IMR-90 (cell line): ENCODE measurements around the gene RPL6. TPM values are rescaled to one million over a fixed set of nuclear protein-coding genes. Genes with fewer than 3 reads are reported as not detected.
"Not testable (repeated sequence)": the region's sequence is repeated elsewhere in the genome, so short reads cannot be mapped to it uniquely, and the experiment has no call there.

Source experiments
- ATAC-seq: fragments of 200-7000 bp; cut with Tn5 transposase; 2 replicates; pipeline ENCODE4 v1.9.1; 2020; ENCODE audit warnings: low read depth, mild to moderate bottlenecking, moderate library complexity
- BruUV-seq: library from RNA; stranded (reverse); fragments of 400-500 nt; replicated peaks from 2 replicates; lab custom pipeline; 2021; lab: Mats Ljungman, UMichigan
- CTCF ChIA-PET: fragments of 300-600 bp; formaldehyde crosslinking; extraction: SDS; loops from one replicate; lab custom pipeline; 2021; ENCODE audit warnings: antibody characterized with exemption; lab: Yijun Ruan, JAX
- POLR2A ChIA-PET: fragments of 300-600 bp; sonication (Branson Sonifier 250); formaldehyde crosslinking; loops from one replicate; lab custom pipeline; 2022; ENCODE audit warnings: antibody characterized with exemption; ENCODE audit not compliant: unreplicated experiment; lab: Charles Lee
- DNase-seq: peaks from one replicate; pipeline ENCODE4 v3.0.0; 2013
- H2AFZ ChIP-seq: replicated peaks from 2 replicates; pipeline ENCODE3; 2013; ENCODE audit warnings: low read length, mild to moderate bottlenecking; ENCODE audit not compliant: poor library complexity
- H2AK5ac ChIP-seq: 2 replicates; pipeline ENCODE4 v1.6.1; 2013; ENCODE audit warnings: low read depth, low read length, inconsistent platforms
- H2AK9ac ChIP-seq: replicated peaks from 2 replicates; pipeline ENCODE3; 2013; ENCODE audit warnings: mild to moderate bottlenecking, low read depth, low read length, moderate library complexity; ENCODE audit not compliant: poor library complexity
- H2BK120ac ChIP-seq: 2 replicates; pipeline ENCODE4 v1.6.1; 2013; ENCODE audit warnings: low read depth, low read length, inconsistent platforms
- H2BK15ac ChIP-seq: 3 replicates; pipeline ENCODE4 v1.6.1; 2013; ENCODE audit warnings: low read depth, low read length, inconsistent platforms
- H2BK20ac ChIP-seq: 2 replicates; pipeline ENCODE4 v1.6.1; 2013; ENCODE audit warnings: low read depth, mild to moderate bottlenecking, inconsistent platforms, low read length, moderate library complexity
- H2BK5ac ChIP-seq: 2 replicates; pipeline ENCODE4 v1.6.1; 2013; ENCODE audit warnings: mild to moderate bottlenecking, low read depth, low read length, inconsistent platforms; ENCODE audit not compliant: poor library complexity, severe bottlenecking
- H3K14ac ChIP-seq: replicated peaks from 2 replicates; pipeline ENCODE4 v1.6.1; 2013; ENCODE audit warnings: low read depth, low read length, inconsistent platforms
- H3K18ac ChIP-seq: 2 replicates; pipeline ENCODE4 v1.6.1; 2013; ENCODE audit warnings: low read depth, low read length, control low read depth
- H3K23ac ChIP-seq: 2 replicates; pipeline ENCODE4 v1.6.1; 2013; ENCODE audit warnings: low read depth, low read length, inconsistent platforms
- H3K27ac ChIP-seq: 2 replicates; pipeline ENCODE4 v1.5.1; 2013; ENCODE audit warnings: mild to moderate bottlenecking, control low read depth, low read length; ENCODE audit not compliant: insufficient read depth
- H3K27me3 ChIP-seq: 2 replicates; pipeline ENCODE4 v1.6.1; 2013; ENCODE audit warnings: low read length; ENCODE audit not compliant: control insufficient read depth, insufficient read depth
- H3K36me3 ChIP-seq: 2 replicates; pipeline ENCODE4 v1.6.1; 2013; ENCODE audit warnings: low read length, mixed read lengths; ENCODE audit not compliant: control insufficient read depth, insufficient read depth
- H3K4ac ChIP-seq: 2 replicates; pipeline ENCODE4 v1.6.1; 2013; ENCODE audit warnings: low read depth, low read length, inconsistent platforms
- H3K4me1 ChIP-seq: 2 replicates; pipeline ENCODE4 v1.6.1; 2013; ENCODE audit warnings: low read length, mixed read lengths; ENCODE audit not compliant: control insufficient read depth, insufficient read depth
- H3K4me2 ChIP-seq: 2 replicates; pipeline ENCODE4 v1.6.1; 2013; ENCODE audit warnings: low read depth, mild to moderate bottlenecking, control low read depth, low read length, moderate library complexity
- H3K4me3 ChIP-seq: 2 replicates; pipeline ENCODE4 v1.5.1; 2013; ENCODE audit warnings: low read depth, mild to moderate bottlenecking, control low read depth, low read length, moderate library complexity; ENCODE audit not compliant: insufficient read depth
- H3K56ac ChIP-seq: 2 replicates; pipeline ENCODE4 v1.6.1; 2013; ENCODE audit warnings: low read length, inconsistent platforms; ENCODE audit not compliant: insufficient read depth; ENCODE audit errors: extremely low read depth
- H3K79me1 ChIP-seq, 2 experiments: 2 replicates each; pipeline ENCODE4 v1.6.1; 2013; ENCODE audit warnings: low read length in 2 of 2, inconsistent platforms in 1 of 2, low read depth in 1 of 2
- H3K9ac ChIP-seq: 2 replicates; pipeline ENCODE4 v1.6.1; 2013; ENCODE audit warnings: low read depth, low read length, control low read depth
- H3K9me1 ChIP-seq: 2 replicates; pipeline ENCODE4 v1.6.1; 2013; ENCODE audit warnings: low read length, inconsistent platforms; ENCODE audit not compliant: insufficient read depth
- H3K9me3 ChIP-seq: 2 replicates; pipeline ENCODE4 v1.6.1; 2013; ENCODE audit warnings: low read length; ENCODE audit not compliant: control insufficient read depth, insufficient read depth
- H4K20me1 ChIP-seq: 2 replicates; pipeline ENCODE4 v1.6.1; 2013; ENCODE audit warnings: low read length, inconsistent platforms; ENCODE audit not compliant: insufficient read depth
- H4K5ac ChIP-seq: 2 replicates; pipeline ENCODE4 v1.6.1; 2013; ENCODE audit warnings: mild to moderate bottlenecking, low read depth, low read length, control low read depth
- H4K8ac ChIP-seq, 2 experiments: 2 replicates each; pipeline ENCODE4 v1.6.1; 2013; ENCODE audit warnings: low read depth in 2 of 2, low read length in 2 of 2, control low read depth in 1 of 2, inconsistent platforms in 1 of 2
- H4K91ac ChIP-seq: 2 replicates; pipeline ENCODE4 v1.6.1; 2013; ENCODE audit warnings: low read depth, low read length, inconsistent platforms; ENCODE audit not compliant: insufficient read depth
- BHLHE40 ChIP-seq: fragments of 150-350 bp; IDR thresholded peaks from 2 replicates; pipeline ENCODE4 v1.6.1; 2016; ENCODE audit warnings: mild to moderate bottlenecking, low read depth, low read length
- CEBPB ChIP-seq: IDR thresholded peaks from 2 replicates; pipeline ENCODE4 v1.6.1; 2012; ENCODE audit warnings: low read depth, low read length, improper control_type of control experiment
- CHD1 ChIP-seq: IDR thresholded peaks from 2 replicates; pipeline ENCODE4 v1.6.1; 2012; ENCODE audit warnings: low read depth, low read length, improper control_type of control experiment
- CTCF ChIP-seq: conservative IDR thresholded peaks from 2 replicates; pipeline ENCODE4 v1.5.1; 2012; ENCODE audit warnings: mild to moderate bottlenecking, low read depth, low read length, improper control_type of control experiment
- MAFK ChIP-seq: IDR thresholded peaks from 2 replicates; pipeline ENCODE4 v1.6.1; 2012; ENCODE audit warnings: low read depth, low read length, improper control_type of control experiment
- MAZ ChIP-seq: IDR thresholded peaks from 2 replicates; pipeline ENCODE4 v1.6.1; 2012; ENCODE audit warnings: low read depth, mild to moderate bottlenecking, low read length, improper control_type of control experiment, moderate library complexity, borderline replicate concordance
- NFE2L2 ChIP-seq: fragments of 150-350 bp; IDR thresholded peaks from 2 replicates; pipeline ENCODE4 v1.6.1; 2016; ENCODE audit warnings: low read depth, mild to moderate bottlenecking, low read length
- POLR2A ChIP-seq: IDR thresholded peaks from 2 replicates; pipeline ENCODE4 v1.6.1; 2012; ENCODE audit warnings: mild to moderate bottlenecking, low read depth, low read length
- SMC3 ChIP-seq: fragments of 150-350 bp; IDR thresholded peaks from 2 replicates; pipeline ENCODE4 v1.6.1; 2016; ENCODE audit warnings: low read depth, mild to moderate bottlenecking, antibody characterized with exemption, low read length, moderate library complexity
- WGBS, 2 experiments: methylation state at CpG; one replicate each; pipeline versions ENCODE4 v1.1.5 to v1.1.7; 2013; ENCODE audit warnings: missing lambda C conversion rate in 2 of 2; ENCODE audit not compliant: insufficient read length in 1 of 2; ENCODE audit errors: extremely low coverage in 2 of 2; 5-methylcytosine and 5-hydroxymethylcytosine counted together
- dilution Hi-C: fragments of 300-500 bp; cut with HindIII; formaldehyde crosslinking; loops from one replicate; pipeline ENCODE4 v1.14.3; 2018; ENCODE audit warnings: low sequenced_read_pairs; ENCODE audit not compliant: unreplicated experiment
- in situ Hi-C: fragments of 300-500 bp; cut with MboI; formaldehyde crosslinking; loops from 3 replicates; pipeline ENCODE4 v1.14.3; 2019; ENCODE audit warnings: low sequenced_read_pairs, inconsistent platforms, mixed read lengths
- intact Hi-C: fragments of 100-400 bp; cut with micrococcal nuclease; formaldehyde crosslinking; loops from 2 replicates; pipeline ENCODE4 v1.10.0; 2022
- polyA plus RNA-seq, 3 experiments: library from polyadenylated mRNA; depleted of rRNA; stranded (reverse); fragments of >200 nt; gene quantifications; 2 replicates each; pipeline ENCODE4 v1.2.3, GENCODE V29; 2012; ENCODE audit warnings: low replicate concordance in 1 of 3
- total RNA-seq: library from RNA; depleted of rRNA; stranded (reverse); fragments of >200 nt; gene quantifications from 2 replicates; pipeline ENCODE4 v1.2.3, GENCODE V29; 2012

RPL6 gene
- total and polyA plus RNA-seq, 2 of the 4 experiments (the other 2 are of a cell fraction), result 1,317 to 1,694 TPM

GRCh38 chr12:112439769-112440168 is 30.4 kb upstream of the RPL6 start:
- Histone ChIP-seq H3K18ac (no peak overlapping the region), H3K36me3 (no peaks in the 10 kb centered on the region), H3K4me3 (no peak overlapping the region), H3K4me1 (0 out of 2 replicates have a peak, but pooled peaks cover 2% of the 10 kb centered on the region), H3K79me1 (peaks cover 7 to 32% of the 10 kb centered on the region in 2 experiments), H3K23ac (no peak overlapping the region), H3K4ac (no peak overlapping the region), H3K56ac (no peak overlapping the region), H4K5ac (no peak overlapping the region), H3K4me2 (no peak overlapping the region), H4K91ac (no peak overlapping the region), H3K9me1 (0 out of 2 replicates have a peak, but pooled peaks cover 3% of the 10 kb centered on the region), H3K27me3 (no peaks in the 10 kb centered on the region), H4K20me1 (peaks cover 50% of the 10 kb centered on the region), H2BK120ac (no peak overlapping the region), H2AK9ac (no peak overlapping the region), H2AK5ac (no peak overlapping the region), H4K8ac (no peak overlapping the region), H2AFZ (no peak overlapping the region), H3K14ac (no peak overlapping the region), H2BK20ac (no peak overlapping the region), H3K9ac (no peak overlapping the region), H3K9me3 (no peaks in the 10 kb centered on the region), H2BK5ac (no peak overlapping the region), H3K27ac (no peak overlapping the region), H2BK15ac (no peak overlapping the region)
- TF ChIP-seq NFE2L2 (no peak), MAZ (no peak), SMC3 (no peak), CEBPB (no peak), BHLHE40 (no peak), CTCF (no peak), CHD1 (no peak), POLR2A (no peak), MAFK (no peak)
- dilution Hi-C loops (no loop called here), intact Hi-C loops (no loop called here), in situ Hi-C loops (no loop called here)
- no peak for DNase-seq
- POLR2A ChIA-PET, result no interaction called here
- ATAC-seq, result no peak
- CTCF ChIA-PET, result interaction anchor here (0.5 to 0.7 kb wide), 2 partner anchors 20 to 21 kb away, joined by 4 read pairs; no protein-coding TSS in a partner anchor
- no TSS peak for BruUV-seq

GRCh38 chr12:112438645-112439044 is 29.2 kb upstream of the RPL6 start:
- H3K27ac ChIP-seq, in situ Hi-C loops, H3K36me3 ChIP-seq, BruUV-seq, intact Hi-C loops, H3K4me3 ChIP-seq, H4K8ac ChIP-seq, H3K9me3 ChIP-seq, H3K27me3 ChIP-seq, H3K56ac ChIP-seq, H3K18ac ChIP-seq, H2AK5ac ChIP-seq, H3K4ac ChIP-seq, POLR2A ChIA-PET, H3K23ac ChIP-seq, H3K9ac ChIP-seq, H3K14ac ChIP-seq, H4K5ac ChIP-seq, H2AFZ ChIP-seq, H3K4me1 ChIP-seq, H4K91ac ChIP-seq, CTCF ChIA-PET, ATAC-seq, H3K4me2 ChIP-seq, H2BK120ac ChIP-seq, H3K9me1 ChIP-seq, DNase-seq, H2AK9ac ChIP-seq, H2BK20ac ChIP-seq, H2BK15ac ChIP-seq, dilution Hi-C loops, H2BK5ac ChIP-seq: not testable (repeated sequence)
- Histone ChIP-seq H3K79me1 (peaks cover 5 to 40% of the 10 kb centered on the region in 2 experiments; a peak in 3 of 4 replicates), H4K20me1 (peaks cover 62% of the 10 kb centered on the region)
- no CpG with 5 or more reads among the region's 1 CpG for WGBS, 2 experiments
